Neutrophil (primary cell): ENCODE measurements around the gene MYO16.

Source experiments
- H3K27ac ChIP-seq: fragments of 200-600 bp; sonication (generic); 2 replicates; pipeline ENCODE4 v1.5.1; 2016; ENCODE audit warnings: mild to moderate bottlenecking, moderate library complexity
- H3K27me3 ChIP-seq: fragments of 200-600 bp; sonication (generic); 2 replicates; pipeline ENCODE4 v1.6.0; 2016; ENCODE audit warnings: mild to moderate bottlenecking
- H3K36me3 ChIP-seq: fragments of 200-600 bp; sonication (generic); 2 replicates; pipeline ENCODE4 v1.5.1; 2017
- H3K4me1 ChIP-seq, 2 experiments: fragments of 200-600 bp in 1 of 2; sonication (generic) in 1 of 2; 1 replicate in 1 of 2; 2 replicates in 1 of 2; pipeline versions ENCODE4 v1.5.1 to v1.6.1; 2013 to 2016; ENCODE audit warnings: low read depth in 1 of 2, low read length in 1 of 2, mild to moderate bottlenecking in 1 of 2, moderate library complexity in 1 of 2; ENCODE audit not compliant: control insufficient read depth in 1 of 2, insufficient read depth in 1 of 2
- H3K4me3 ChIP-seq, 2 experiments: fragments of 200-600 bp in 1 of 2; sonication (generic) in 1 of 2; 1 replicate in 1 of 2; 2 replicates in 1 of 2; pipeline ENCODE4 v1.5.1; 2013 to 2016; ENCODE audit warnings: low read depth in 1 of 2, low read length in 1 of 2, mild to moderate bottlenecking in 1 of 2, moderate library complexity in 1 of 2
- H3K9me3 ChIP-seq: fragments of 200-600 bp; sonication (generic); 2 replicates; pipeline ENCODE4 v1.5.1; 2016
- CTCF ChIP-seq: fragments of 200-600 bp; sonication (generic); IDR thresholded peaks from 2 replicates; pipeline ENCODE4 v1.5.1; 2016; ENCODE audit warnings: antibody characterized with exemption

MYO16 gene

GRCh38 chr13:108955741-108956140, 326.3 kb downstream of the MYO16 start:
- H3K4me3 ChIP-seq: no peak overlapping the region
- H3K36me3 ChIP-seq: no peaks in the 10 kb centered on the region
- no peak overlapping the region for H3K27ac ChIP-seq
- no peak for TF ChIP-seq CTCF
- no peaks in the 10 kb centered on the region for H3K27me3 ChIP-seq
- H3K9me3 ChIP-seq: no peaks in the 10 kb centered on the region
- no peaks in the 10 kb centered on the region for H3K4me1 ChIP-seq

DNA sequence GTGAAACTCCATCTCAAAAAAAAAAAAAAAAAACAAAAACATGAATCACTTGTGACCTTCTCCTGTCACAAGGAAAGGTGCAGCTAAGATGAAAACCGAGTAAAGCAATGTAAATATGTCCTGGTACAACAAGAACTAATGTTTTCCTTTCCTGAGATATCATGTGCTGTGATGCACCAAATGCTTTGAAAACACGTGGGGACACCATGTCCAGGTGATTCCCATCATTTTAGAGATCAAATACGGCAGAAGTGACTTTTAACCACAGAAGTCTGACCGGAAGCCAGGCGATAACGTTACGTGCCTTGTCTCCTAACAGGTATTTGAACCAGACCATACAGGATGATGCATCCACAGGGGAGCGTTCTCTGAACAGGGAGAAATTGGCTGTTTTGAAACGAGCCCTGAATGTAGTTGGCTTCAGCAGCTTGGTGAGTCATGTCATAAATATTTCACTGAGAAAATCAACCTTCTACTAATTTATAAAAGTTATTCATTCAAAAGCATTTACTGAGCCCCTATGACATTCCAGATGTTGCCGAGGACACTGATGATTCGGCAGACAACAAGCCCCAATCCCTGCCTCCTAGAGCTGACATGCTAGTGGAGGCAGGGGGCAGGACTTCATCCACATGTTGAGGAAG, 328.1 kb downstream of the MYO16 start:
- Histone ChIP-seq H3K27ac (no peak overlapping the region), H3K9me3 (no peaks in the 10 kb centered on the region), H3K4me1 (no peaks in the 10 kb centered on the region), H3K4me3 (no peak overlapping the region), H3K36me3 (no peaks in the 10 kb centered on the region), H3K27me3 (no peaks in the 10 kb centered on the region)
- no peak for TF ChIP-seq CTCF

DNA sequence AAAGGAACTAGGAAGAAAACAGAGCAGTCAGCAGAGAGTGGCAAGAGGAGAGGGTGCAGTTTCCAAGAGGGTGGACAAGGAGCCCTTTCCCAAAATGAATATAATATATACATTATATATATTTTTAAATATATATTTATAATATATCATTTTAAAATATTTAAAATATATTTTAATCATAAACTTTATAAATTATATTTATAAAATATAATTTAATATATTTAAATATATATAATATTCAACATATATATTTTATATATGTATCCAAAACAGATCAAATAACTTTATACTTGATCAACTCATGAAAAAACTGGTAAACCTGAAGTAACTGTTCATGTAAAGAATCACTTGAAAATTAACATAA, 328.6 kb downstream of the MYO16 start:
- H3K4me3 ChIP-seq: no peak overlapping the region
- no peak overlapping the region for H3K27ac ChIP-seq
- no peak for TF ChIP-seq CTCF
- no peaks in the 10 kb centered on the region for H3K27me3 ChIP-seq
- H3K9me3 ChIP-seq: no peaks in the 10 kb centered on the region
- no peaks in the 10 kb centered on the region for H3K4me1 ChIP-seq
- H3K36me3 ChIP-seq: no peaks in the 10 kb centered on the region

GRCh38 chr13:108959234-108959633, 329.8 kb downstream of the MYO16 start:
- Histone ChIP-seq H3K4me3 (no peak overlapping the region), H3K27ac (no peak overlapping the region), H3K36me3 (no peaks in the 10 kb centered on the region), H3K4me1 (peaks cover 8% of the 10 kb centered on the region in 2 experiments), H3K27me3 (no peaks in the 10 kb centered on the region), H3K9me3 (no peaks in the 10 kb centered on the region)
- no peak for TF ChIP-seq CTCF

DNA sequence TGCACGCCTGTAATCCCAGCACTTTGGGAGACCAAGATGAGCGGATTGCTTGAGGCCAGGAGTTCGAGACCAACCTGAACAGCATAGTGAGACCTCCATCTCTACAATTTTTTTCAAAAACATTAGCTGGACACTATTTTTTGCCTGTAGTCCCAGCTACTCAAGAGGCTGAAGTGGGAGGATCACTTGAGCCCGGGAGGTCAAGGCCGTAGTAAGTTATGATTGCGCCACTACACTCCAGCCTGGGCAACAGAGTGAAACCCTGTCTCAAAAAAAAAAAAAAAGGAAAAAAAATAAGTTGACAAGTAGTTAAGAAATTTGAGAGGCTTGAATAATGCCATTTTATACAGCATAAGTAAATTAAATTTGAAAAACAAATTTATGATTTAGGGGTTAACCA, 330.6 kb downstream of the MYO16 start:
- Histone ChIP-seq H3K36me3 (no peaks in the 10 kb centered on the region), H3K9me3 (no peaks in the 10 kb centered on the region), H3K27ac (no peak overlapping the region), H3K27me3 (no peaks in the 10 kb centered on the region), H3K4me3 (no peak overlapping the region), H3K4me1 (peaks cover 12 to 14% of the 10 kb centered on the region in 2 experiments)
- TF ChIP-seq CTCF: no peak
